ENCODE results near the gene HINT2. TPM values are rescaled to one million over a fixed set of nuclear protein-coding genes. Genes with fewer than 3 reads are reported as not detected.

Gene HINT2
- total RNA-seq, 1 donor from 2014 or later: 60.1 TPM

- no peak overlapping the region for H3K4me3 Mint-ChIP-seq
- H3K36me3 Mint-ChIP-seq (ENCODE audit: low read depth): peaks cover 11% of the 10 kb centered on the region
- no peaks in the 10 kb centered on the region for H3K4me1 Mint-ChIP-seq
- H3K9me3 Mint-ChIP-seq: no peaks in the 10 kb centered on the region
- no peaks in the 10 kb centered on the region for H3K27me3 Mint-ChIP-seq (ENCODE audit: low read depth)
- TF ChIP-seq CTCF (conservative IDR thresholded peaks at IDR 0.05): no peak
- DNase-seq (ENCODE audit: low read depth, low spot score): no peak
- H3K27ac Mint-ChIP-seq (ENCODE audit: unreplicated experiment): no peak overlapping the region
Measured at GRCh38 chr9:35783418-35783817, 31.4 kb downstream of the HINT2 start.

GRCh38 chr9:35781066-35781465 is 33.8 kb downstream of the HINT2 start:
- DNase-seq (ENCODE audit: low read depth, low spot score): no peak
- TF ChIP-seq CTCF (conservative IDR thresholded peaks at IDR 0.05): no peak
- H3K9me3 Mint-ChIP-seq: no peaks in the 10 kb centered on the region
- H3K4me1 Mint-ChIP-seq: peaks cover 2% of the 10 kb centered on the region
- no peak overlapping the region for H3K4me3 Mint-ChIP-seq
- H3K36me3 Mint-ChIP-seq (ENCODE audit: low read depth): peaks cover 11% of the 10 kb centered on the region
- H3K27me3 Mint-ChIP-seq (ENCODE audit: low read depth): no peaks in the 10 kb centered on the region
- H3K27ac Mint-ChIP-seq (ENCODE audit: unreplicated experiment): no peak overlapping the region

- no peaks in the 10 kb centered on the region for H3K27me3 Mint-ChIP-seq (ENCODE audit: low read depth)
Measured at GRCh38 chr9:35778496-35778895, 36.3 kb downstream of the HINT2 start.

GRCh38 chr9:35776018-35776417 is 38.8 kb downstream of the HINT2 start:
- TF ChIP-seq CTCF (conservative IDR thresholded peaks at IDR 0.05): no peak

More at GRCh38 chr9:35778496-35778895, 36.3 kb downstream of the HINT2 start:
- no peak for DNase-seq (ENCODE audit: low read depth, low spot score)
- Mint-ChIP-seq H3K9me3 (no peaks in the 10 kb centered on the region), H3K36me3 (ENCODE audit: low read depth) (peaks cover 3% of the 10 kb centered on the region), H3K4me1 (peaks cover 15% of the 10 kb centered on the region), H3K27ac (ENCODE audit: unreplicated experiment) (no peak overlapping the region), H3K4me3 (no peak overlapping the region)
- no peak for TF ChIP-seq CTCF (conservative IDR thresholded peaks at IDR 0.05)

GRCh38 chr9:35774907-35775635 is 39.8 kb downstream of the HINT2 start:
- Mint-ChIP-seq H3K4me3 (no peak overlapping the region), H3K9me3 (no peaks in the 10 kb centered on the region), H3K27ac (ENCODE audit: unreplicated experiment) (no peak overlapping the region), H3K4me1 (peaks cover 15% of the 10 kb centered on the region), H3K36me3 (ENCODE audit: low read depth) (no peaks in the 10 kb centered on the region), H3K27me3 (ENCODE audit: low read depth) (no peaks in the 10 kb centered on the region)
- no peak for TF ChIP-seq CTCF (conservative IDR thresholded peaks at IDR 0.05)
- DNase-seq (ENCODE audit: low read depth, low spot score): no peak

More at GRCh38 chr9:35776018-35776417, 38.8 kb downstream of the HINT2 start:
- Mint-ChIP-seq H3K27ac (ENCODE audit: unreplicated experiment) (no peak overlapping the region), H3K36me3 (ENCODE audit: low read depth) (no peaks in the 10 kb centered on the region), H3K4me3 (no peak overlapping the region), H3K4me1 (peaks cover 15% of the 10 kb centered on the region), H3K27me3 (ENCODE audit: low read depth) (no peaks in the 10 kb centered on the region), H3K9me3 (no peaks in the 10 kb centered on the region)
- DNase-seq (ENCODE audit: low read depth, low spot score): no peak

Measured in neural crest cell (in vitro differentiated cells).